ENCODE measurements around the gene CPXM2.

CPXM2 gene

DNA sequence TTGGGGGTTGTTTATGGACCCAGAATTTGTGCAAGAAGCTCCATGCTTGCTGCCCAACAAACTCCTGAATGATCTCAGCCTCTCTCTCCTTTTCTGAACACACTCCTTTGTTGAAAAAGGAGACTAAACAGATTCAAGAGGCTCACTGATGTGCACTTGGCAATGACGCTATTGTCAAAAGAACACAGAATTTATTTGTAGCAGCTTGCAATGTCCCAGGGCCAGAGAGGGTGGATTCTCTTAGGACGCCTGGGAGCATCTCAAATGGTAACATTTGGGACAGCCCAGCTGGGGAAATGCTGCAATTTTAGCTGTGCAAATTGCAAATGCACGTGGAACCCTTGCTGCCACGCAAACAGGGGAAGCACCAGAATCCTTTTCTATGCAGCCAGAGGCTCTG is 145.5 kb downstream of the CPXM2 start:
- H3K27me3 ChIP-seq (ENCODE audit: insufficient read depth, poor library complexity, severe bottlenecking), result no peaks in the 10 kb centered on the region
- DNase-seq (ENCODE audit: low read depth in 1 of 2, low spot score in 1 of 2), result no peak
- no peak overlapping the region for H3K27ac ChIP-seq (replicated peaks)
- no peak for TF ChIP-seq POLR2AphosphoS5 (IDR thresholded peaks at IDR 0.05; ENCODE audit: low read depth)
- TF ChIP-seq CTCF (IDR thresholded peaks at IDR 0.05; ENCODE audit: insufficient read depth, low read length), result no peak
- H3K4me3 ChIP-seq (replicated peaks; ENCODE audit: insufficient read depth, low read length), result no peak overlapping the region

- Histone ChIP-seq H3K27ac (replicated peaks) (no peak overlapping the region), H3K4me3 (replicated peaks; ENCODE audit: insufficient read depth, low read length) (no peak overlapping the region), H3K27me3 (ENCODE audit: insufficient read depth, poor library complexity, severe bottlenecking) (no peaks in the 10 kb centered on the region)
- no peak for DNase-seq (ENCODE audit: low read depth in 1 of 2, low spot score in 1 of 2)
- TF ChIP-seq, protein P1, sequence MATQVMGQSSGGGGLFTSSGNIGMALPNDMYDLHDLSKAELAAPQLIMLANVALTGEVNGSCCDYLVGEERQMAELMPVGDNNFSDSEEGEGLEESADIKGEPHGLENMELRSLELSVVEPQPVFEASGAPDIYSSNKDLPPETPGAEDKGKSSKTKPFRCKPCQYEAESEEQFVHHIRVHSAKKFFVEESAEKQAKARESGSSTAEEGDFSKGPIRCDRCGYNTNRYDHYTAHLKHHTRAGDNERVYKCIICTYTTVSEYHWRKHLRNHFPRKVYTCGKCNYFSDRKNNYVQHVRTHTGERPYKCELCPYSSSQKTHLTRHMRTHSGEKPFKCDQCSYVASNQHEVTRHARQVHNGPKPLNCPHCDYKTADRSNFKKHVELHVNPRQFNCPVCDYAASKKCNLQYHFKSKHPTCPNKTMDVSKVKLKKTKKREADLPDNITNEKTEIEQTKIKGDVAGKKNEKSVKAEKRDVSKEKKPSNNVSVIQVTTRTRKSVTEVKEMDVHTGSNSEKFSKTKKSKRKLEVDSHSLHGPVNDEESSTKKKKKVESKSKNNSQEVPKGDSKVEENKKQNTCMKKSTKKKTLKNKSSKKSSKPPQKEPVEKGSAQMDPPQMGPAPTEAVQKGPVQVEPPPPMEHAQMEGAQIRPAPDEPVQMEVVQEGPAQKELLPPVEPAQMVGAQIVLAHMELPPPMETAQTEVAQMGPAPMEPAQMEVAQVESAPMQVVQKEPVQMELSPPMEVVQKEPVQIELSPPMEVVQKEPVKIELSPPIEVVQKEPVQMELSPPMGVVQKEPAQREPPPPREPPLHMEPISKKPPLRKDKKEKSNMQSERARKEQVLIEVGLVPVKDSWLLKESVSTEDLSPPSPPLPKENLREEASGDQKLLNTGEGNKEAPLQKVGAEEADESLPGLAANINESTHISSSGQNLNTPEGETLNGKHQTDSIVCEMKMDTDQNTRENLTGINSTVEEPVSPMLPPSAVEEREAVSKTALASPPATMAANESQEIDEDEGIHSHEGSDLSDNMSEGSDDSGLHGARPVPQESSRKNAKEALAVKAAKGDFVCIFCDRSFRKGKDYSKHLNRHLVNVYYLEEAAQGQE (IDR thresholded peaks at IDR 0.05; ENCODE audit: insufficient replicate concordance, low read depth), result no peak
- TF ChIP-seq CTCF (IDR thresholded peaks at IDR 0.05; ENCODE audit: insufficient read depth, low read length) (no peak), POLR2AphosphoS5 (IDR thresholded peaks at IDR 0.05; ENCODE audit: low read depth) (no peak), GABPA (IDR thresholded peaks at IDR 0.05; ENCODE audit: low read depth) (no peak), SPI1 (IDR thresholded peaks at IDR 0.05; ENCODE audit: borderline replicate concordance, low read depth) (no peak)
Measured at GRCh38 chr10:123744224-123744536, 147.4 kb downstream of the CPXM2 start.

DNA sequence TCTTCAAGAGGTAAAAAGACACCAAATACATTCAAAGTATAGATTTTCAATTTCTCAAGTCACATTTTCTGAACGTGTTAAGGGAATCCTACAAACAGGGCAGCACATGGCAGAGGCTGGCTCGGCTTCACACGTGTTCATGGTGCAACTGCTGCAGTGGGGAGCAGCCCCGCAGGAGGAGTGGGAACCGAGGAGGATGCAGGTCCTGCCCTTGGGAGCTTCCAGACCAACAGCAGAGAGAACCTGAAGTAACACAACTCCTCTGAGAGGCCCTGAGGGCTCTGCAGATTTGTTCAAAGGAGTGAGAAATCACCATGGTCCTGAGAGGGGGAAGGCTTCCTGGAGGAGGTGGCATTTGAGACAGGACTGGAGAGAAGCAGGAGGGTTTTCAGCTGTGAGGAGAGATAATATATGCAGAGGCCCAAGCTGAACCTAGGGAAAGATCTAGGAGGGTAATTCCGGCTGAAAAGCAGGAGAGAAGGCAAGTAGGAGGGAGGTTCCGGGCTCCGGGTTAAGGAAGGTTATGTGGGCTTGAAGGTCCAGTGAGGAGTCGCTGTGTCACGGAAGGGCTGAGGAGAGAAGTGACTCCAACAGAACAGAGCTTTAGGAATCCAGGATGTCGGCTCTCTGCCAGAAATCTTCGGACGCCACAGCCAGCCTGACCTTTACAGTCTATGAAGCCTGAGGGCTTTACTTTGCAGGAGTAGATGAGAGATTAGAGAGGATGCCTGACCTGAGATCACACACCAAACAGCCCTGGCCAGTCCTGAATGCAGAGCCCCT is 148.0 kb downstream of the CPXM2 start:
- TF ChIP-seq POLR2AphosphoS5 (IDR thresholded peaks at IDR 0.05; ENCODE audit: low read depth) (no peak), GABPA (IDR thresholded peaks at IDR 0.05; ENCODE audit: low read depth) (no peak), SPI1 (IDR thresholded peaks at IDR 0.05; ENCODE audit: borderline replicate concordance, low read depth) (no peak), CTCF (IDR thresholded peaks at IDR 0.05; ENCODE audit: insufficient read depth, low read length) (no peak)
- TF ChIP-seq, protein P1 (IDR thresholded peaks at IDR 0.05; ENCODE audit: insufficient replicate concordance, low read depth), result no peak
- DNase-seq (ENCODE audit: low read depth in 1 of 2, low spot score in 1 of 2), result no peak
- no peak overlapping the region for H3K27ac ChIP-seq (replicated peaks)
- no peaks in the 10 kb centered on the region for H3K27me3 ChIP-seq (ENCODE audit: insufficient read depth, poor library complexity, severe bottlenecking)
- H3K4me3 ChIP-seq (replicated peaks; ENCODE audit: insufficient read depth, low read length), result no peak overlapping the region
